HG03571 (cell line): ENCODE results near the gene ERC2.

Source experiments
- ATAC-seq: cut with Tn5 transposase; IDR thresholded peaks from one replicate; pipeline ENCODE4 v1.9.1; 2021; ENCODE audit not compliant: unreplicated experiment

ERC2 gene

DNA sequence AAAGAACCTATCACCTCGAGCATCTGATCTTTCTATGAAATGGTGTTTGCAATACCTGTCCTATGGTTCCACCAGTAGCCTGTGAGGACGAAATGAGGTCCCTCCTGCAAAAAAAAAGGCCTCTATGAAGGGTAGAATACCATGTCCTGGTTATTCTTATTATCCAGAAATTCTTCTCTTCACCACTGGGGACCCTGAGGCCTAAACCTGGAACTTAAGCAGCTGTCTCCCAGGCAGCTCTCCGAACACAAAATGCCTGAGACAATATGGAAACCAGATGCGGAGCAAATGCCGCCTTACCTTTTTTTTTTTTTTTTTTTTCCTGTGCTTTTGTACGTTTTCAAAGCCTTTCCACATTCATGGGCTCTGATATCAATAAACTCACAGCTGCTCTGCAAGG lies 919.1 kb downstream of the ERC2 start:
- no peak for ATAC-seq

DNA sequence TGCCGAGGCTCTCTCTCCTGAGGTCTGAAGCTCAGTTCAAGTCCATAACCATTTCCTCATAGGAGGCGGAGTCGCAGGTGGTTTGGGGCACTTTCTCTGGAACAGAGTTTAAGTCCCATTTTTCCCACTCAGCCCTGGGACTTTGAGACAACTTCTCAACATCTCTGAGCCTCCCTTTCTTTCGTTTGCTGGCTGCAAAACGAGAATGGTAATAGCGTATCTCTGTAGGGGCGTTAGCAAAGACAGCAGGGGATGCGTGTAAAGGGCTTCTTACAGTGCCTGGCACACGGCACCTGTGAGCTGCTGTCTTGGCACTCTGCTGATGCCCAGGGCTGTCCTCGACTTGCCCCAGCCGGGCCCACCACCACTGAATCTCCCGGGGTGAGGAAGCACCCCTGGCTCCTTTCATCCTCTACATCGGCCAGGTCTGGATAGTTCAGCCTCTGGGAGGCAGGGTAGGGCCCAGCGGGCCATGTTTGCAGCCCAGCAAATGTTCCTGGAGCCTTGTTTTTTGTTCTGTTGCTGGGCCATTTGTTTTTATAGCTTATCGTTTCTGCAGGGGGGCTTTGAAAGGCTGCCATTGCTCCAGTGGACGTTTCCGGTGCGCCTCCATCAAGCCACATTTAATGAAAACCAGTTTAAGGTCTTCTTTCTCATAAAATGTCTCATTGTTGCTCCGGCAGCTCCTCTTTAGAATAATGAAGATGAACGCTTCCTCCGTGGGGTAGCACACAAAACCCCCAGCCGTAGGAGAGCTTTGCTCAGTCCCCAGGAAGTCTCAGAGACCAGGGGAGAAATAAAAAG lies 921.2 kb downstream of the ERC2 start:
- ATAC-seq: no peak

DNA sequence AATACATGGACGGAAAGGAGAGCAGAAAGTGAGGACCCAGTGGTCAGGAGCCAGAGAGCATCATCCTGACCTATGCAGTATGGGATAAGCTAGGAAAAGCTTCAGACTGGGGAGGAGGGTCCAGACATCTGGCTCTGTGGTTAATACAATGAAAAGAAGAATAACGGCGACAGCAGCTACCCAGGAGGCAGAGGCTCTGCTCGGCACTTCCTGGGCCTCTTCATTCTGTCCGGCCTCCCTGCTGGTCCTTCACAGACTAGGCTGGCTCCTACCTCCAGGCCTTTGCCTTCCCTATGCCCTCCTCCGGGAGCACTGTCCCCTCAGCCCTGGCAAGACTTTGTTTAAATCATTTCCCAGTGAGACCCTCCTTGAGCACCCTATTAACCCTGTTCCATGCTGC lies 922.3 kb downstream of the ERC2 start:
- ATAC-seq: no peak

DNA sequence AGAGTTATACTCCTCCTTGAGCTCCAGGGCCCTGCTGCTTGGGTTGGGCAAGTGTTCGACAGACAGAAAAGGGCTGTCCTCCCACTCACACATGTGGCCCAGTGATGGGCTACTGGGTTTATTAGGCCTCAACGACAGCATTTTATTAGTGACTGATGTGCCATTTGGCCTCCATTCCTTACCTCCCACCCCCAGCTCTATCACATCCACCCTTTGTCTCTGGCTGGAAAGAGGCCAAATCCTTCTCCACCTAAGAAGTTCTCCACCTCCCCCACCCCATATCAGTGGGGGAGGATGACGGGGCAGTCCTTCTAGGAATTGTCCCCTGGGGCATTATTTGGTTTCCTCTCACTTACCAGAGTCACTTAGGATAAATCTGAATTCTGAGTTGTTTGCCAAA lies 924.0 kb downstream of the ERC2 start:
- no peak for ATAC-seq

- ATAC-seq: no peak
These were observed 925.1 kb downstream of the ERC2 start for GRCh38 chr3:55543181-55543614.

DNA sequence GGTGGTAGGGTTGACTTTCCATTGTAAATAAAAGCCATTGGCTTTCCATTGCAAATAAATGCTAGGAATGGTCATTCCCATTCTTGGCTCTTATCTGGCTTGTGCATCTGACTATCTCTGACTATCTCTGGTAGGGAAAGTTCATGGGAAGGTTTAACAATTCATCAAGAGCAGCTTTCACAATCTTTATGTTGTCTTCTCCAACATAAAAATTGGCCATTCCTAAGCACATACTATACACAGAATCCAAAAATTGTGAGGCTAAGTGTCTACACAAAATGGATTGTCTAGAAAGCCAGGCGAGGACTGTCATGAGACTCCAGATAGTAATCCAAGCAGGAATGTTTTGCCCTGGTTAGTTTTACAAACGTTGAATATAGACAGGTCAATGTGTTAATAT lies 926.8 kb downstream of the ERC2 start:
- ATAC-seq: no peak

DNA sequence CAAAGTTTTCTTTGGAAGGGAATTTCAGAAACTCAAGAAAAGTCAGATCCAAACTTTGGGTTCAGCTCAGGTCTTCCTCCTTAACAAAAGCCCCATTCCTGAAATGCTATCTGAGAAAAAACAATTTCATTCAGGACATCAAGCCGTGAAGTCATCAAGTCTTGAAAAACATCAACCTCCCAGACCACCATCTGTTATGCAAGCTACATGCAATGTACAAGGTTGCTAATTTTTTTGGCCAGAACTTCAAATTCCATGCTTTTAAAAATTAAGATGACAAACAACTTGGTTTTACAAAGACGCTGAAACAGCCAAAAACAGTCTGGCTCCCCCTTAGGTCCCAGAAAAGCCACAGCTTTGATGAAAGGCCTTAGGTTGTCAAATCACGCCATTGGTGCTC lies 927.3 kb downstream of the ERC2 start:
- no peak for ATAC-seq

DNA sequence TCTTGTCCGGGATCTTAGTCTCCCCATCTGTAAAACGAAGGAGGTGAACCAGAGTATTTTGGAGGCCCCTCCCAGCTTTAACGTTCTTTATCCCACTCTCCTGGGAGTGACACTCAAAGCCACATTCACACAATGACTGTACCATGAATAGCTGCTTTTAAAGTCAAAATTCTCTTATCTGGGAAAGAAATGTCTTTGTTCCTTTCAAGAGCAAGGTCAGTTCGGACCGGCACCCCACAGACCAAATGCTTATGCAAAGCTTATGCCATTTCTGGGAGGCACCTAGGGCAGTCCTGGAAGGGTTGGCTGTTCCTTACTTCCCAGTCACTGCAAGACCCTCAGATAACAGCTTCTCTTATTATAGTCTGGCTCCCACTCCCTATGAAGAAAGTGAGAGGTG lies 927.7 kb downstream of the ERC2 start:
- ATAC-seq: no peak

- no peak for ATAC-seq
These were observed 930.1 kb downstream of the ERC2 start for GRCh38 chr3:55538158-55538557.

DNA sequence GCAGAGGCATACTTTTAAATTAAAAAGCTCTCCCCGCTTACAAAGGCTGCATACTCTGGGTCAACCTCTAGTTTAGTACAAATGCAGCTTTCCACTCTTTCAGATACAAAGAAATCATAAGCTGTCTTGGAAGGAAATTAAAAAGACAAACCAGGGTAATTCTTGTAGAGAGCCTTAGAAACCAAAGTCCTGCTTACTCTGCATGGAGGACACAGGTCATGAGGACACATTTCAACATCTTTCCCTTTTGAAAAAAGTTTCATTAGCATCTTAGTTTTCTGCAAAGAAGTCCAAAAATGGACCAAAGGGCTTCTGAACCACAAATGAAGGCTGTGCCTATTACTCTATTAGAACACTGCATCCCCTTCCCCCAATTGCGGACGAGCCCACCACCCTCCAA lies 930.7 kb downstream of the ERC2 start:
- no peak for ATAC-seq

GRCh38 chr3:55537129-55537528 lies 931.1 kb downstream of the ERC2 start:
- ATAC-seq: no peak

DNA sequence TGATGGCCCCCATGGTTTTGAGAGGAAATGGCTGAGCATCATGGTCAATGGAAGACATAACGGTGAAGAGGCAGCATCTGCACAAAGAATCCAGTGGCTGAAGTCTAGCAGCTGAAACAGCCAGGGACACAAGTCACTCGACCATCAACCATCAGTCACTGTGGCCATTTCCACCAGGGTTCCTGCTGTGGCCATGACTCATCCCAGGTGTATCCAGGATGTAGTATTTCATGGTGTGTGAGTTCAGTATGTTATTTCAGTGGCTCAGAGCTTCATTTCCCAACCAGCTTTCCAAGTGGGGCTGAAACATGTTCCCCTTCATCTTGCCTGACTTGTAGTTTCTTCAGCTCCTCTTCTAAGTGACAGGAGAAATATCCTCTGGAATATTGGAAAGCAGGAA lies 933.4 kb downstream of the ERC2 start:
- no peak for ATAC-seq

DNA sequence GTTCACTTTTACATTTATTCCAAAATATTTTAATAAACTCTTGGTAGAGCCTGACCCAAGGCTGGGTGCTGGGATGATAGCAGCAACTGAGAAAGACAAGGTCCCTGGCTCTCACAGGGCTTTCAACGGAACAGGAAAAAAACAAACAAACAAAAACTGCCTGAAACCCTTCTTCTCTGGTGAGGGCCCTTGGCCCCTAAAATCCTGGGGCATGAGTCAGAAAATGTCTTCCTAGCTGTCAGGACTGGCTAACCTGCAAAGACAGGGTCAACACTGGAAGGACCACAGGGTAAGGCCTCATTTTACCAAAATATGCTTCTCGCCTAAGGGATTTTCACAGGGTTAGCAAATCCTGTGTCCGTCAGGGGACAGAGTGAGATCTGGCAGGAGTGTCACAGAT lies 935.5 kb downstream of the ERC2 start:
- ATAC-seq: no peak

DNA sequence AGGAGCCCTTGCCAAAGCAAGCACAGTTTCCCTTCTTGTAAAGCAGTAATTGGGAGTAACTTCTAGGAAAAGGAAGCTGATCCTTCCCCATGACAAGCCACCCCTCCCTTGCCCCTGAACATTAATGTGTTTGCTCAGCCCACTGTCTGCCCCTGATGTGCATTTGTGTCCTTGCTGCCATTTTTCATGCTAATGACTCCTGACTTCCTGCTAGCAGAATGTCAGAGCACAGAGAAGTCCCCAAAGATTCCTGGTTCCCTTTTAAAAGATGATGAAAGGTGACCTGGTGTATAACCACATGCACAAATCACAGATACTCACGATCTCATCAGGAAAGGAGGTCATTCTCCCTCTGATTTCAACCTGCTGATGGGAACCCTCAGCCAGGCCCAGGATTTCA lies 936.9 kb downstream of the ERC2 start:
- ATAC-seq: no peak

DNA sequence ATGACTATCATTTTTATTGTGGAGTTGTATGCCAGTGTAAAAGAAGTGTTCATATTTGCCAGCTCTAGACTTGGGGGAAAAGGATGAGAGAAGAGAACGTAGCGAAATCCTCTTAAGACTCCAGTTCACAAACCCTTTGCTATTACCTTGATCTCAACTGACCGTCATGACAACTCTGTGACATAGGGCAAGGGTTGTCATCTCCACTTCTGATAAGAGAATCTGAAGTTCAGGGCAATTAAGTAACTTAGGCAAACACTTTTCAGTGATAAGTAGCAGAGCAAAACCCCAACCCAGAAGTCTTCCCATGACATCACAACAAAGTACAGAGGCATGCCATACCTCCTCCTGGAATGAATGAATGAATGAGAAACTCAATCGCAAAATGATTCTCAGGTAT lies 940.9 kb downstream of the ERC2 start:
- ATAC-seq: no peak

GRCh38 chr3:55526332-55527030 lies 941.8 kb downstream of the ERC2 start:
- no peak for ATAC-seq

GRCh38 chr3:55525436-55525835 lies 942.8 kb downstream of the ERC2 start:
- no peak for ATAC-seq

GRCh38 chr3:55524565-55525244 lies 943.6 kb downstream of the ERC2 start:
- no peak for ATAC-seq

DNA sequence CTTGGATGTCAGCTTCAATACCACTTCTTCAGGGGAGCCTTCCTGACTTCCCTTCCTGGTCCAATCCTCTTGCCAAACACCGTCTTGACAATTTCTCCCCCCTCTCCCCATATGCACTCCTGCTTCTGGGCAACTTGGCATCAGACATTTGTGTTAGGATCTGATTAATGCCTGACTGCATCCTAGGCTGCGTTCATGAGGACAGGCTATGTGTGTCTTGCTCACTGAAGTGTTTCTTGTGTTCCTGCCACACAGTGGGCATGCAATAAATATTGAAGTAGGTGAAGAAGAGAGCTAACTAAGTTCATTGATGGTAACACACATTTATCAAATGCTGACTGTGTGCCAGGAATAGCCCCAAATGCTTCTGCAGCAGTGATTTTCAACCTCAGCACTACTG lies 944.8 kb downstream of the ERC2 start:
- no peak for ATAC-seq

DNA sequence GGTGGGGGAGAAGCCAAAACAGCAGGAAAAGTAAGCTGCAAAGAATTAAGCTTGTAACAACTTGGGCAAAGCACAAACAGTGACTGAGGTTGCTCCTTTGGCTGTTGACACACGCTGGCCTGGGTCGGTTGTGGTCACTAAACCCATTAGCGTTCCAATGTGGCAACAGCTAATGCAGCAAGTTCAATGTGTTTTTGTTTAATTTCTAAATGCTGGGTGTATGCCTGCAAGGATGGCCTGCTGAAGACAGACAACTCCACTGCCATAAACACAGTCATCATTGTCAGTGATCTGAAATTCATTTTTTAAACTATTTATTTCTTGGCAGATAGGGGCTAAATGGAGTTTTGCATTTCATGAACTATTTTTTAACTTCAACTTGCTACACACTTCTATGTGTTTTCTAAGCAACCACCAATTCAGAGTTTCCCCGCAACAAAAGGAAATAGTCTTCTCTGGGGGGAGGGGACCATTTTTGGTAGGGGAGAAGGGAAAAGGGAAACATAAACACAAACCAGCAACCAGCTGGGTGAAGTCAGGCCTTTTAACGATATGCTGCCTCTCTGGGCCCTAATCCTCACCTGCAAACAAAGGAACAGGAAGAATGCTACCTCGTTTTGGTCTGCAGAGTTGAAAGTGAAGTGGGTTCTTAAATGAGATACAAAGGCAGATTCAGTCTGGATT lies 946.4 kb downstream of the ERC2 start:
- no peak for ATAC-seq

DNA sequence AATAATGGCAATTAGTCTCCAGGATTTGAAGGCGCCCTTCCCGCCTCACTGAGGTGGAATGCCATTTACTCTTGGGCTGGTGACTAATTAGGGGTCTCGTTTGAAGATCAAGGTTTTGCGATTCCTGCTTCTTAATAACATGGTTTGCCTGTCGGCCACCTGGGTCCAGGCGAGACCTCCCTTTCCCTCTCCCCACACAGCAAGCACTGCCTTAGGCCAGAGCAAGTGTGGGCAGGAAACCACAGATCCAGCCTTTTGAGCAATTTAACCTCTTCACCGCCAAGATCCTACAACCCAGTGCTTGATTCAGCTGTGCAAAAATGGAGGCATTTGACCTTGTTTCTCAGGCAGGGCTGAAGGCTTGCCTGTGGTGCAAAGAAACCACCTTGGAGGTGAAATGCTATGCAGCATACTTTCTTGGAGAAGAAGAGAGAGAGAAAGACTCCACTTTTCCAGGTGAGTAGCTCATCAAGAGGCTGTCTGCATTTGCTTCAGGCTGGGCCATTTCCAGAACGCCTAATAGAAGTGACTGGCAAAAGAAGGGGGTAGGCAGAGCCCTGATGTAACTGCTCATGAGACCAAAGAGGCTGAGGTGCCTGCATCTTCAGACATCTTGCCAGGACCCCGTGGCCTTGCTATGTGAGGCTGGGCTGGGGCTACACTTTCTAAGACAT lies 947.1 kb downstream of the ERC2 start:
- ATAC-seq: no peak
